Measurements from ENCODE around the gene PTPRD. TPM values are rescaled to one million over a fixed set of nuclear protein-coding genes. Genes with fewer than 3 reads are reported as not detected.

The PTPRD gene
- total RNA-seq, 1 donor from 2014 or later, result 197 TPM

DNA sequence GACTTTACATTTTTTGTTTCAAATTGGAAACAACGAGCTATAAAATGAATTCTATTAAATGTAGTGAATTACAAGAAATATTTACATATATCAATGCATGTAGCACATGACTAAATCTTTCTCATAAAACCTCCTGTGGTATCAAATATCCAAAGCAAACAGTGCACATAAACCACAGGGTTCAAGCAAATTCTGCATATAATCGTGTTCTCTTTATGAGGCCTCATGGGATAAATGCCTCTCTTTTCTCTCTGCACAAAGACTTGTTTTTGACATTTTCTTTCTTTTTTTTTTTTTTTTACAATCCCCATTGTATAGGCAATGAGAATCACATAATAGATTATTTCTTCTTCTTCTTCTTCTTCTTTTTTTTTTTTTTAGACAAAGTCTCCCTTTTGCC, 1696.0 kb downstream of the PTPRD start:
- DNase-seq (ENCODE audit: extremely low spot score, unreplicated experiment), result no peak
- Mint-ChIP-seq H3K27ac (no peak overlapping the region), H3K27me3 (no peaks in the 10 kb centered on the region), H3K9me3 (no peaks in the 10 kb centered on the region), H3K36me3 (no peaks in the 10 kb centered on the region), H3K4me3 (no peak overlapping the region), H3K4me1 (ENCODE audit: unreplicated experiment) (no peaks in the 10 kb centered on the region)
- TF ChIP-seq, protein P1, sequence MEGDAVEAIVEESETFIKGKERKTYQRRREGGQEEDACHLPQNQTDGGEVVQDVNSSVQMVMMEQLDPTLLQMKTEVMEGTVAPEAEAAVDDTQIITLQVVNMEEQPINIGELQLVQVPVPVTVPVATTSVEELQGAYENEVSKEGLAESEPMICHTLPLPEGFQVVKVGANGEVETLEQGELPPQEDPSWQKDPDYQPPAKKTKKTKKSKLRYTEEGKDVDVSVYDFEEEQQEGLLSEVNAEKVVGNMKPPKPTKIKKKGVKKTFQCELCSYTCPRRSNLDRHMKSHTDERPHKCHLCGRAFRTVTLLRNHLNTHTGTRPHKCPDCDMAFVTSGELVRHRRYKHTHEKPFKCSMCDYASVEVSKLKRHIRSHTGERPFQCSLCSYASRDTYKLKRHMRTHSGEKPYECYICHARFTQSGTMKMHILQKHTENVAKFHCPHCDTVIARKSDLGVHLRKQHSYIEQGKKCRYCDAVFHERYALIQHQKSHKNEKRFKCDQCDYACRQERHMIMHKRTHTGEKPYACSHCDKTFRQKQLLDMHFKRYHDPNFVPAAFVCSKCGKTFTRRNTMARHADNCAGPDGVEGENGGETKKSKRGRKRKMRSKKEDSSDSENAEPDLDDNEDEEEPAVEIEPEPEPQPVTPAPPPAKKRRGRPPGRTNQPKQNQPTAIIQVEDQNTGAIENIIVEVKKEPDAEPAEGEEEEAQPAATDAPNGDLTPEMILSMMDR (conservative IDR thresholded peaks at IDR 0.05), result no peak

- DNase-seq (ENCODE audit: extremely low spot score, unreplicated experiment), result no peak
- H3K9me3 Mint-ChIP-seq, result peaks cover 3% of the 10 kb centered on the region
- TF ChIP-seq, protein P1 (conservative IDR thresholded peaks at IDR 0.05), result no peak
- H3K4me1 Mint-ChIP-seq (ENCODE audit: unreplicated experiment), result no peaks in the 10 kb centered on the region
- no peaks in the 10 kb centered on the region for H3K36me3 Mint-ChIP-seq
- H3K27me3 Mint-ChIP-seq, result no peaks in the 10 kb centered on the region
- H3K27ac Mint-ChIP-seq, result no peak overlapping the region
- no peak overlapping the region for H3K4me3 Mint-ChIP-seq
These were observed 1704.9 kb downstream of the PTPRD start for GRCh38 chr9:8907868-8908267.

DNA sequence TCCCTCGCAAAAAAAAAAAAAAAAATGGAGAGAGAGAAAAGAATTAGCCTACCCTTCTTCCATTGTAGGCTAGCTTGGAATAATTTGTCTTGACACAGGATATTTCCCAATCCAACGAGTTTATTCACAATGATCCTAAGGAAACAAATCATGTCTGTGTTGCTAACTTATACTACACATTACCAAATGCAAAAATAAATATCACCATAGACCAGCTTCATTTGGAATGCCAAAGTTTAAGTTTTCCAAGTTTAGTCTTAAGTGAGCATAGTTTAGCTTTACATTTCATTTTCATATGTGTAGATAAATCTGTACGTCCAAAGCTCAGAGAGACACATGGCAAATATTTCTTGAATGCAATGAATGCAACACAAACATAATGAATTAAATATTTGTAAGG, 1707.1 kb downstream of the PTPRD start:
- no peak overlapping the region for H3K4me3 Mint-ChIP-seq
- H3K9me3 Mint-ChIP-seq, result peaks cover 3% of the 10 kb centered on the region
- TF ChIP-seq, protein P1 (conservative IDR thresholded peaks at IDR 0.05), result no peak
- no peak overlapping the region for H3K27ac Mint-ChIP-seq
- no peak for DNase-seq (ENCODE audit: extremely low spot score, unreplicated experiment)
- no peaks in the 10 kb centered on the region for H3K27me3 Mint-ChIP-seq
- no peaks in the 10 kb centered on the region for H3K36me3 Mint-ChIP-seq
- H3K4me1 Mint-ChIP-seq (ENCODE audit: unreplicated experiment), result no peaks in the 10 kb centered on the region

- Mint-ChIP-seq H3K27me3 (no peaks in the 10 kb centered on the region), H3K36me3 (no peaks in the 10 kb centered on the region), H3K9me3 (peaks cover 3% of the 10 kb centered on the region), H3K4me3 (no peak overlapping the region), H3K27ac (no peak overlapping the region), H3K4me1 (ENCODE audit: unreplicated experiment) (no peaks in the 10 kb centered on the region)
- no peak for DNase-seq (ENCODE audit: extremely low spot score, unreplicated experiment)
- TF ChIP-seq, protein P1 (conservative IDR thresholded peaks at IDR 0.05), result no peak
These were observed 1707.9 kb downstream of the PTPRD start for GRCh38 chr9:8904771-8905515.

DNA sequence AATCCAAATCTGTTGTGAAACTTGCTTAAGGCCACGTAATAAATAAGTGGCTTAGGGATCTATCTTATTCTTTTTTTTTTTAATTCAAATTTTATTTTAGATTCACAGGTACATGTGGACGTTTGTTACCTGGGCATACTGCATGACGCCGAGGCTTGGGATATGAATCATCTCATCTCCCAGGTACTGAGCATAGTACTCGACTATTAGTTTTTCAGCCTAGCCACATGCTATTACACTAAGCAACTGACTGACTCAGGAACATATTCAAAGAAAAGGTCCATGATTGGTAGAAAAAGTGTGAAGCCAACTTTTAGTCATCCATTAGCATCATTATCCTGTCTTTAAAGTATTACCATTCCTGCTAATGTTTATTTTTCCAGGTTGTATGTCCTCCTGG, 1709.7 kb downstream of the PTPRD start:
- no peaks in the 10 kb centered on the region for H3K9me3 Mint-ChIP-seq
- TF ChIP-seq, protein P1 (conservative IDR thresholded peaks at IDR 0.05), result no peak
- H3K36me3 Mint-ChIP-seq, result no peaks in the 10 kb centered on the region
- H3K4me1 Mint-ChIP-seq (ENCODE audit: unreplicated experiment), result no peaks in the 10 kb centered on the region
- no peak overlapping the region for H3K27ac Mint-ChIP-seq
- peaks cover under 1% of the 10 kb centered on the region for H3K27me3 Mint-ChIP-seq
- no peak for DNase-seq (ENCODE audit: extremely low spot score, unreplicated experiment)
- no peak overlapping the region for H3K4me3 Mint-ChIP-seq
